Tibial nerve (tissue), 4 donors: ENCODE measurements around the gene UBXN6. TPM values are rescaled to one million over a fixed set of nuclear protein-coding genes. Genes with fewer than 3 reads are reported as not detected.

ENCODE experiments used
- DNase-seq, 2 donors: peaks; one replicate each; pipeline ENCODE4 v3.0.0-alpha.2; 2019; ENCODE audit warnings: low spot score in 2 of 2
- H3K27ac ChIP-seq, 4 donors: fragments of 200-600 bp; sonication (generic) in 3 of 4; one replicate each; pipeline ENCODE4 v1.5.1; 2017 to 2019; ENCODE audit warnings: mild to moderate bottlenecking in 1 of 4
- H3K27me3 ChIP-seq, 2 donors: fragments of 200-600 bp; sonication (generic) in 1 of 2; one replicate each; pipeline versions ENCODE4 v1.5.1 to v1.6.0; 2017 to 2019
- H3K36me3 ChIP-seq, 3 donors: fragments of 200-600 bp; sonication (generic); one replicate each; pipeline ENCODE4 v1.5.1; 2018 to 2019
- H3K4me1 ChIP-seq, 4 donors: fragments of 200-600 bp; sonication (generic) in 3 of 4; one replicate each; pipeline ENCODE4 v1.5.1; 2017 to 2019
- H3K4me3 ChIP-seq, 4 donors: fragments of 200-600 bp; sonication (generic) in 3 of 4; one replicate each; pipeline ENCODE4 v1.5.1; 2017 to 2019; ENCODE audit warnings: mild to moderate bottlenecking in 1 of 4, moderate library complexity in 1 of 4
- H3K9me3 ChIP-seq, 4 donors: fragments of 200-600 bp; sonication (generic) in 3 of 4; one replicate each; pipeline ENCODE4 v1.5.1; 2017 to 2019
- EP300 ChIP-seq, 2 donors: sonication (generic); formaldehyde crosslinking; IDR thresholded peaks; one replicate each; pipeline ENCODE4 v1.6.1; 2017; ENCODE audit warnings: antibody characterized with exemption in 2 of 2, mild to moderate bottlenecking in 1 of 2
- POLR2A ChIP-seq, 2 donors: fragments of 450-650 bp; IDR thresholded peaks; one replicate each; pipeline ENCODE4 v1.6.1; 2017; ENCODE audit warnings: antibody characterized with exemption in 2 of 2, mild to moderate bottlenecking in 2 of 2, moderate library complexity in 2 of 2
- WGBS, 2 donors: methylation state at CpG; one replicate each; pipeline ENCODE4 v1.1.5; 2018; 5-methylcytosine and 5-hydroxymethylcytosine counted together
- total RNA-seq, 4 donors: library from RNA; depleted of rRNA; stranded (reverse); fragments of >200 nt; gene quantifications; one replicate each; pipeline ENCODE4 v1.1.0, GENCODE V29; 2016
- TF ChIP-seq, protein P1 (sequence below), 5 experiments: fragments of 200-600 bp in 3 of 5; fragments of 450-650 bp in 2 of 5; sonication (generic) in 3 of 5; IDR thresholded peaks; one replicate each; pipeline ENCODE4 v1.5.1; 2016 to 2019; ENCODE audit warnings: antibody characterized with exemption in 5 of 5, mild to moderate bottlenecking in 3 of 5, moderate library complexity in 2 of 5

Gene UBXN6
- total RNA-seq, 4 donors from 2014 or later, result 84.3 to 101 (median 92.2) TPM

DNA sequence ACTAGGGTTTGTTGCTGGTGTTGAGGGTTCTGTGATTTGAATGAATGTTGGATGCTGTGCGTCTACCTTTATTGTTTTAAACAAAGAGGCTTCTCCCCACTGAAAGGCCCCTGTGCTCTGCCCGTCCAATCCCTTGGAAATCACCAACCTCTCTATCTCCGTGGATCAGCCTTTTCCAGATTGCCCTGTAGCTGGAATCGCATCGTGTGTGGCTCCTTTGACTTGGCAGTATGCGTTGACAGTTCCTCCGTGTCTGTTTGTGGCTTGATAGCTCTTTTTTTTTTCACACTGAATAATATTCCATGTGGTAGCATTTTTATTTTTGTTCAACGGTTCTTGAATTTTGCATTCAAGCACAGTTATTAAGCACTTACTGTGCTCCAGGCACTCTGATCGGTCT, 23.2 kb downstream of the UBXN6 start:
- Histone ChIP-seq H3K27ac (no peak overlapping the region), H3K27me3 (no peaks in the 10 kb centered on the region), H3K9me3 (no peaks in the 10 kb centered on the region), H3K36me3 (peaks cover 0 to 55% (median 0%) of the 10 kb centered on the region in 3 donors), H3K4me1 (no peaks in the 10 kb centered on the region), H3K4me3 (no peak overlapping the region)
- 90% methylated on average over 9 of the region's 9 CpGs for WGBS, 2 donors
- DNase-seq, result no peak
- TF ChIP-seq, protein P1, sequence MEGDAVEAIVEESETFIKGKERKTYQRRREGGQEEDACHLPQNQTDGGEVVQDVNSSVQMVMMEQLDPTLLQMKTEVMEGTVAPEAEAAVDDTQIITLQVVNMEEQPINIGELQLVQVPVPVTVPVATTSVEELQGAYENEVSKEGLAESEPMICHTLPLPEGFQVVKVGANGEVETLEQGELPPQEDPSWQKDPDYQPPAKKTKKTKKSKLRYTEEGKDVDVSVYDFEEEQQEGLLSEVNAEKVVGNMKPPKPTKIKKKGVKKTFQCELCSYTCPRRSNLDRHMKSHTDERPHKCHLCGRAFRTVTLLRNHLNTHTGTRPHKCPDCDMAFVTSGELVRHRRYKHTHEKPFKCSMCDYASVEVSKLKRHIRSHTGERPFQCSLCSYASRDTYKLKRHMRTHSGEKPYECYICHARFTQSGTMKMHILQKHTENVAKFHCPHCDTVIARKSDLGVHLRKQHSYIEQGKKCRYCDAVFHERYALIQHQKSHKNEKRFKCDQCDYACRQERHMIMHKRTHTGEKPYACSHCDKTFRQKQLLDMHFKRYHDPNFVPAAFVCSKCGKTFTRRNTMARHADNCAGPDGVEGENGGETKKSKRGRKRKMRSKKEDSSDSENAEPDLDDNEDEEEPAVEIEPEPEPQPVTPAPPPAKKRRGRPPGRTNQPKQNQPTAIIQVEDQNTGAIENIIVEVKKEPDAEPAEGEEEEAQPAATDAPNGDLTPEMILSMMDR (IDR thresholded peaks at IDR 0.05), result no peak
- no peak for TF ChIP-seq EP300 (IDR thresholded peaks at IDR 0.05)
- TF ChIP-seq POLR2A (IDR thresholded peaks at IDR 0.05), result no peak

DNA sequence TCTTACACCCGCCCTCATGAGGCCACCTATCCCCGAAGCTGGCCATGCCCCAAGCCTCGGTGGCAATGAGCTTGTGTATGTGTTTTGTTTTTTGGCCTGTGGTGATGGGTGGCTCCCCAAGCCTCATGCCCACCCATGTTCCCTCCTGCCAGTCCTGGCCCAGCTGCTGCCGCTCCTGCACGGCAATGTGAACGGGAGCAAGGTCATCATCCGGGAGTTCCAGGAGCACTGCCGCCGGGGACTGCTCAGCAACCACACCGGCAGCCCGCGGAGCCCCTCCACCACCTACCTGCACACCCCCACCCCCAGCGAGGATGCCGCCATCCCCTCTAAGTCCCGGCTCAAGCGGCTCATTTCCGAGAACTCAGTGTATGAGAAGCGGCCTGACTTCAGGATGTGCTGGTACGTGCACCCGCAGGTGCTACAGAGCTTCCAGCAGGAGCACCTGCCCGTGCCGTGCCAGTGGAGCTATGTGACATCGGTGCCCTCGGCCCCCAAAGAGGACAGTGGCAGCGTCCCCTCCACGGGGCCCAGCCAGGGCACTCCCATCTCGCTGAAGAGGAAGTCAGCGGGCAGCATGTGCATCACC, 24.6 kb downstream of the UBXN6 start:
- TF ChIP-seq, protein P1 (IDR thresholded peaks at IDR 0.05), result no peak
- no peak for TF ChIP-seq EP300 (IDR thresholded peaks at IDR 0.05)
- TF ChIP-seq POLR2A (IDR thresholded peaks at IDR 0.05), result no peak
- Histone ChIP-seq H3K9me3 (no peaks in the 10 kb centered on the region), H3K4me1 (no peaks in the 10 kb centered on the region), H3K27me3 (no peaks in the 10 kb centered on the region), H3K27ac (no peak overlapping the region), H3K4me3 (no peak overlapping the region), H3K36me3 (peaks cover 0 to 62% (median 0%) of the 10 kb centered on the region in 3 donors)
- 89 to 95% methylated on average over 16 to 28 of the region's 28 CpGs for WGBS, 2 donors
- no peak for DNase-seq

DNA sequence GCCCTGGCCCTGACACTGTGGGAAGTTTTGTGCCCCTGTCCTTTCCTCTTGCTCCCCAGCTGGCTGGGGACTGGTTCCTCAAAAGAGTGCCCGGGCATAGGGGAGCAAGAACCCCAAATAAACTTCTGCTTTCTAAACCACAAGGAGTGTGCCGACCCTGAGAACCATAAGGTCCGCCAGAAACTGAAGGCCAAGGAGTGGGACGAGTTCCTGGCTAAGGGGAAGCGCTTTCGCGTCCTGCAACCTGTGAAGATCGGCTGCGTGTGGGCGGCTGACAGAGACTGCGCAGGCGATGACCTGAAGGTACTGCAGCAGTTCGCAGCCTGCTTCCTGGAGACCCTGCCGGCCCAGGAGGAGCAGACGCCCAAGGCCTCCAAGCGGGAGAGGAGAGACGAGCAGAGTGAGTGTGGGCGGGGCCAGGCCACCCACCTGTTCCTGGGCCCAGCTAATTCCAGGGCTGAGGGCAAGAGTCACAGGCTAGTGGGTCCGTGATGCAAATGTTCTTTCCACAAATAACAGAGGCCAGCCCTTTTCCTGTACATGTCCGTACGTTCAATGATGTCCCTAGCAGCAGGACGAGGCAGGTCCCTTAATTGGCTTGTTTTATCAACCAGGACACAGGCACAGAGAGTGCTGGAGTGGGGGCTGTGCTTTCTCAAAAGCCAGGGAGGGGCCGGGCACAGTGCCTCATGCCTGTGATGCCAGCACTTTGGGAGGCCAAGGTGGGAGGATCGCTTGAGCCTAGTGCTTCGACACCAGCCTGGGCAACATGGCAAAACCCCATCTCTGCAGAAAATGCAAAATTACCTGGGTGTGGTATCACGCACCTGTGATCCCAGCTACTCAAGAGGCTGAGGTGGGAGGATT, 25.6 kb downstream of the UBXN6 start:
- Histone ChIP-seq H3K36me3 (peaks cover 0 to 62% (median 0%) of the 10 kb centered on the region in 3 donors), H3K4me1 (no peaks in the 10 kb centered on the region), H3K4me3 (no peak overlapping the region), H3K27me3 (no peaks in the 10 kb centered on the region), H3K27ac (peak overlapping the region in 1 of 4 donors; percentile 12), H3K9me3 (no peaks in the 10 kb centered on the region)
- peak in 1 of 2 donors; percentile 9 for TF ChIP-seq EP300 (IDR thresholded peaks at IDR 0.05)
- TF ChIP-seq POLR2A (IDR thresholded peaks at IDR 0.05), result no peak
- WGBS, 2 donors, result 81 to 85% methylated on average over 26 of the region's 26 CpGs
- DNase-seq, result no peak

DNA sequence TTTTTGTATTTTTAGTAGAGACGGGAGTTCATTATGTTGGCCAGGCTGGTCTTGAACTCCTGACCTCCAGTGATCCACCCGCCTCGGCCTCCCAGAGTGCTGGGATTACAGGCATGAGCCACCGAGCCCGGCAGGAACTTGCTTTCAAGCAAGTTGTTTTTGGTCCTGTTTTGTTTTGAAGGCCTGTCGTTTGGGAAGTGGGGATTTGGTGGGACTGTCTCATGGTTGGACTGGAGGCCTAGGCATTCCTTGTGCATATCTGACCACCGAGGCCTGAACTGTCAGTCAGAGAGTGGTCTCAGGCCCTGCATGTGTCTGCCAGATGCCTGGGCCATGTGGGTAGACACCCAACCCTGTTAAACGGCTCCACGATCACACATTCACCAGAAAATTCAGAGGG, 26.3 kb downstream of the UBXN6 start:
- H3K9me3 ChIP-seq, result no peaks in the 10 kb centered on the region
- no peak overlapping the region for H3K4me3 ChIP-seq
- TF ChIP-seq, protein P1 (IDR thresholded peaks at IDR 0.05), result no peak
- no peaks in the 10 kb centered on the region for H3K4me1 ChIP-seq
- H3K36me3 ChIP-seq, result peaks cover 0 to 62% (median 0%) of the 10 kb centered on the region in 3 donors
- no peak for DNase-seq
- no peaks in the 10 kb centered on the region for H3K27me3 ChIP-seq
- 75 to 82% methylated on average over 9 of the region's 9 CpGs for WGBS, 2 donors
- peak overlapping the region in 1 of 4 donors; percentile 12 for H3K27ac ChIP-seq

DNA sequence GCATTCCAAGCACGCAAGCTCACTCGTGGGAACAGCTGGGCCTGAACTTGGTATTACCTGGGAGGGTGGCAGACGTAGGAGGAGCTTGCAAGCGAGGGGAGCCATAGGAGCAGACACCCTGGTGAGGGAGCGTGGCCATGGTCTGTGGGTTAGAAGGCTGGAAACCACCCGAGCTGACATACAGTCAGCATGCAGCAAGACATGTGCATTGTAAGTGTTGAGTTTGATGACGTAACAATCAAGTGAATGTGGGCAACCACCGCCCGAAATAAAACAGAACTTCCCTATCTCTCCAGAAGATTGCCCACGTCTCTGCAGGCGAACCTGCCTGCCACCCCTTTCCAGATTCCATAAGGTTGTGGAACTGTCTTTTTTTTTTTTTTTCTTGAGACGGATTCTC, 26.8 kb downstream of the UBXN6 start:
- 87 to 88% methylated on average over 12 of the region's 12 CpGs for WGBS, 2 donors
- Histone ChIP-seq H3K27me3 (no peaks in the 10 kb centered on the region), H3K4me3 (no peak overlapping the region), H3K27ac (no peak overlapping the region), H3K9me3 (no peaks in the 10 kb centered on the region), H3K4me1 (no peaks in the 10 kb centered on the region), H3K36me3 (peaks cover 0 to 62% (median 0%) of the 10 kb centered on the region in 3 donors)
- no peak for TF ChIP-seq POLR2A (IDR thresholded peaks at IDR 0.05)
- peak in 1 of 2 donors; percentile 22 for TF ChIP-seq EP300 (IDR thresholded peaks at IDR 0.05)
- DNase-seq, result no peak

DNA sequence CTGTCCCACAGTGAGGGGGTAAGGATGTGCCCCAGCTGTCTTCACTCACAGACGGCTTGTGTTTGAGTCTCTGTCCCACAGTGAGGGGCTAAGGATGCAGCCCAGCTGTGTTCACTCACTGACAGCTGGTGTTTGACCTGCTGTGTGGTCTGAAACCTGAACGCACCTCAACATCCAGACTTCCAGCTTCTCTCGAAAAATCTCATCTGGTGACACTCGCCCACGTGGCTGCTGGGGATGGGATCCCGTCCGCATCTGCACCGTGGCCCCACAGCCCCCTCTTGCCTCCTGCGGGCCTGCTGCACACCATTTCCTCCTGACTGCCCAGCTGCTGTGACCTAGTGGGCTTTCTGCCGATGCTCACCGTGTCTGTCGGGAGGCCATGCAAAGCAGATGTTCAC, 27.8 kb downstream of the UBXN6 start:
- TF ChIP-seq, protein P1 (IDR thresholded peaks at IDR 0.05), result no peak
- TF ChIP-seq POLR2A (IDR thresholded peaks at IDR 0.05) (no peak), EP300 (IDR thresholded peaks at IDR 0.05) (no peak)
- Histone ChIP-seq H3K4me3 (no peak overlapping the region), H3K4me1 (no peaks in the 10 kb centered on the region), H3K27ac (no peak overlapping the region), H3K36me3 (peaks cover 0 to 70% (median 0%) of the 10 kb centered on the region in 3 donors), H3K27me3 (no peaks in the 10 kb centered on the region), H3K9me3 (no peaks in the 10 kb centered on the region)
- 84 to 91% methylated on average over 12 of the region's 12 CpGs for WGBS, 2 donors
- no peak for DNase-seq
